Peyer's patch (tissue), 4 donors: ENCODE data around the gene CRTAC1.

Source experiments
- CTCF ChIP-seq, 6 experiments: fragments of 450-650 bp in 4 of 6; fragments of 200-600 bp in 2 of 6; sonication (generic) in 1 of 6; IDR thresholded peaks; one replicate each; pipeline ENCODE4 v1.5.1; 2017 to 2019; ENCODE audit warnings: antibody characterized with exemption in 6 of 6, mild to moderate bottlenecking in 3 of 6, moderate library complexity in 1 of 6
- POLR2A ChIP-seq, 2 donors: fragments of 450-650 bp; IDR thresholded peaks; one replicate each; pipeline ENCODE4 v1.5.1; 2017; ENCODE audit warnings: antibody characterized with exemption in 2 of 2, mild to moderate bottlenecking in 2 of 2, moderate library complexity in 2 of 2

GRCh38 chr10:97894092-97894491 is 136.3 kb downstream of the CRTAC1 start:
- no peak for TF ChIP-seq CTCF (IDR thresholded peaks at IDR 0.05)
- TF ChIP-seq POLR2A (IDR thresholded peaks at IDR 0.05), result no peak
